Subcutaneous abdominal adipose tissue (tissue), 5 donors: Measurements from ENCODE around the gene APOL5.
"Not testable (repeated sequence)": the region's sequence is repeated elsewhere in the genome, so short reads cannot be mapped to it uniquely, and the experiment has no call there.

Source experiments
- H3K27ac ChIP-seq: one replicate; pipeline ENCODE4 v1.7.0; 2013; ENCODE audit warnings: low read depth, mild to moderate bottlenecking, inconsistent platforms, low read length, moderate library complexity
- H3K27me3 ChIP-seq, 5 donors: one replicate each; pipeline ENCODE4 v1.7.0; 2013; ENCODE audit warnings: low read length in 5 of 5, inconsistent platforms in 1 of 5; ENCODE audit not compliant: control insufficient read depth in 5 of 5, insufficient read depth in 4 of 5
- H3K36me3 ChIP-seq, 5 donors: one replicate each; pipeline ENCODE4 v1.7.0; 2013; ENCODE audit warnings: low read length in 5 of 5; ENCODE audit not compliant: control insufficient read depth in 5 of 5, insufficient read depth in 5 of 5
- H3K4me1 ChIP-seq, 5 donors: one replicate each; pipeline ENCODE4 v1.7.0; 2013; ENCODE audit warnings: low read length in 5 of 5, mild to moderate bottlenecking in 3 of 5, moderate library complexity in 1 of 5; ENCODE audit not compliant: control insufficient read depth in 5 of 5, insufficient read depth in 5 of 5
- H3K4me3 ChIP-seq, 5 donors: one replicate each; pipeline ENCODE4 v1.7.0; 2013; ENCODE audit warnings: low read length in 5 of 5, low read depth in 1 of 5
- H3K9ac ChIP-seq, 5 donors: one replicate each; pipeline ENCODE4 v1.7.0; 2013; ENCODE audit warnings: low read length in 5 of 5, mild to moderate bottlenecking in 4 of 5, moderate library complexity in 3 of 5
- H3K9me3 ChIP-seq, 5 donors: one replicate each; pipeline ENCODE4 v1.7.0; 2013; ENCODE audit warnings: low read length in 5 of 5; ENCODE audit not compliant: control insufficient read depth in 5 of 5
- donor health status: healthy.
- donor health status: healthy.
- donor health status: healthy.
- donor health status: healthy.
- donor health status: healthy.

Gene APOL5

DNA sequence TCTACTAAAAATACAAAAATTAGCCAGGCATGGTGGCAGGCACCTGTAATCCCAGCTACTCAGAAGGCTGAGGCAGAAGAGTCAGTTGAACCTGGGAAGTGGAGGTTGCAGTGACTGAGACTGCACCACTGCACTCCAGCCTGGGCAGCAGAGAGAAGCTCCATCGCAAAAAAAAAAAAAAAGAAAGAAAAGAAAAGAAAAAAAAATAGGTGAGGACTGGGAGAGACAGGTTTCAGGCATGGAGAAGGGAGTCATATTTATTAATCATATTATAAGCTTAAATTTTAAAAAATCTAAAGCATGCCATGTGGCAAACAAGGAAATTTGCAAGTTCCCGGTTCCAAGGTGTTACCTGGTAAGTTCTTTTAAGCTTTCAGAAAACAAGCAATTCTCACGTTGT is at the start of gene APOL5:
Gene APOL5, plus strand, starts transcription at position 301 of the 400 bp plus-strand sequence. Its CDS starts 0 bp downstream, at position 301.
- Histone ChIP-seq H3K4me1 (no peaks in the 10 kb centered on the region), H3K4me3 (no peak within 1 kb of the TSS), H3K36me3 (no peaks in the 10 kb centered on the region), H3K9ac (no peak within 1 kb of the TSS), H3K9me3 (peaks cover 2 to 8% (median 4%) of the 10 kb centered on the region in 5 donors), H3K27me3 (no peaks in the 10 kb centered on the region), H3K27ac (no peak within 1 kb of the TSS)

DNA sequence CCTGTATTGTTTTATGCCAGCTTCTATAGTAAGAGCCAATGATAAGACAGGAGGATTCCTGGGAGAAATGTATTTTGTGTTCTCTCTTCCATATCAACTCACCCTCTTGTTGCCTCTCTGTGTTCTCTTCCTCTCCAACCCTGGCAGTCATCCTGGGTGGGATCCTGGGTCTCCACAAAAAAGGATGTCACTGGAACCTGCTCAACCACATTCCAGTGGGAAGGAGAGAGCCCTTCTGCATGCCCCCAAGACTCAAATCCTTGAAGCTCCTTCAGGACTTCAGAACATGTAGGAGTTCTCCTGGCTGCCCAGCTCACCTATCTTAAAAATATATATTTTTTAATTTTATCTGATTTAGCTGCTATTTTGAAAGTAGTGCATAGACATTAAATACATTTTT is 43.3 kb upstream of the APOL5 start:
- Histone ChIP-seq H3K9ac (no peak overlapping the region), H3K9me3 (peaks cover 0 to 6% (median 0%) of the 10 kb centered on the region in 5 donors), H3K36me3 (no peaks in the 10 kb centered on the region), H3K27ac (no peak overlapping the region), H3K27me3 (no peaks in the 10 kb centered on the region), H3K4me3 (no peak overlapping the region), H3K4me1 (peaks cover 0 to 5% (median 0%) of the 10 kb centered on the region in 5 donors)

GRCh38 chr22:35676065-35676464 is 41.6 kb upstream of the APOL5 start:
- H3K9ac ChIP-seq, H3K4me3 ChIP-seq, H3K27me3 ChIP-seq, H3K4me1 ChIP-seq, H3K36me3 ChIP-seq, H3K27ac ChIP-seq, H3K9me3 ChIP-seq: not testable (repeated sequence)

DNA sequence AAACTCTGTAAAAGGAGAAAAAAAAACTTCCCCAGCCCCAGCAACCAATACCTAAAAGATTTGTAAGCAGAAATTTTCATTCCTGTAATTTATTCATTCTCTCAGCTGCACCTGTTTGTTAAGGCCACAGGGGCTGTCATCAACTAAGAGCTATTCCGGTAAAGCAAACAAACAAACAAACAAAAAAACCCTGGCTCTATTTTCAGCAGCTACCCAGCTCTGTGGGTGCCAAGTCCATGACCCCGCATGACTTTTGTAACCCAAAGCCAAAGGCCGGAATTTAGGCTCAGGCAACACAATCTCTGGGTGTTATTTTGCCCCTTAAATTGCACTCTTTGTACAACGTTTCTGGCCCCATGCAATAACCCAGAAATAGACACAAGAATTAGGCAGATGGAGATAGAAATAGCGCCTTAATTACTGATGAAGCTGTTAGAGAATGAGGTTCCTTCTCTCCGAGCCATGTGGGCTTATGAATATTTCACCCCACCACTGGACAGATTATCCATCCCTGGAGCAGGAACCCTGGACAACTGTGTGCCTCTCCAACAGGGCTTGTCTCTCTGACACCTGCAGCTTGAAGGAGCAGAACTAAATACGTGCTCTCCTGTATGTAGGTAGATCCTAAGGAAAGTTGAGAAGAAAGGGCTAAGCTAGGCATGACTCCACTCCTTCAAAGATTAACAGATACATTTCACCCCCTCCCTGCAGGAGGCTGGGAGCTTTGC is 40.0 kb upstream of the APOL5 start:
- Histone ChIP-seq H3K9ac (no peak overlapping the region), H3K36me3 (no peaks in the 10 kb centered on the region), H3K27me3 (no peaks in the 10 kb centered on the region), H3K9me3 (peaks cover 0 to 4% (median 0%) of the 10 kb centered on the region in 5 donors), H3K4me3 (no peak overlapping the region), H3K4me1 (peaks cover 0 to 5% (median 0%) of the 10 kb centered on the region in 5 donors), H3K27ac (no peak overlapping the region)

GRCh38 chr22:35678836-35679235 is 38.8 kb upstream of the APOL5 start:
- peaks cover 0 to 4% (median 0%) of the 10 kb centered on the region in 5 donors for H3K9me3 ChIP-seq
- no peak overlapping the region for H3K27ac ChIP-seq
- no peaks in the 10 kb centered on the region for H3K36me3 ChIP-seq
- H3K9ac ChIP-seq: no peak overlapping the region
- no peaks in the 10 kb centered on the region for H3K27me3 ChIP-seq
- peaks cover 0 to 5% (median 0%) of the 10 kb centered on the region in 5 donors for H3K4me1 ChIP-seq
- H3K4me3 ChIP-seq: no peak overlapping the region

GRCh38 chr22:35679492-35679891 is 38.2 kb upstream of the APOL5 start:
- H3K36me3 ChIP-seq, H3K4me1 ChIP-seq, H3K4me3 ChIP-seq, H3K9me3 ChIP-seq, H3K27me3 ChIP-seq, H3K9ac ChIP-seq, H3K27ac ChIP-seq: not testable (repeated sequence)

- H3K4me3 ChIP-seq: no peak overlapping the region
- H3K36me3 ChIP-seq: no peaks in the 10 kb centered on the region
- H3K27ac ChIP-seq: no peak overlapping the region
- H3K9ac ChIP-seq: no peak overlapping the region
- peaks cover 0 to 5% (median 0%) of the 10 kb centered on the region in 5 donors for H3K4me1 ChIP-seq
- no peaks in the 10 kb centered on the region for H3K27me3 ChIP-seq
- H3K9me3 ChIP-seq: no peaks in the 10 kb centered on the region
Measured at GRCh38 chr22:35681454-35682052, 36.1 kb upstream of the APOL5 start.

- H3K9ac ChIP-seq: no peak overlapping the region
- no peaks in the 10 kb centered on the region for H3K36me3 ChIP-seq
- H3K4me1 ChIP-seq: no peaks in the 10 kb centered on the region
- no peak overlapping the region for H3K27ac ChIP-seq
- peaks cover 0 to 3% (median 0%) of the 10 kb centered on the region in 5 donors for H3K9me3 ChIP-seq
- no peaks in the 10 kb centered on the region for H3K27me3 ChIP-seq
- H3K4me3 ChIP-seq: no peak overlapping the region
Measured at GRCh38 chr22:35683560-35683959, 34.1 kb upstream of the APOL5 start.

GRCh38 chr22:35684270-35684700 is 33.4 kb upstream of the APOL5 start:
- Histone ChIP-seq H3K4me3 (no peak overlapping the region), H3K36me3 (no peaks in the 10 kb centered on the region), H3K27ac (no peak overlapping the region), H3K9me3 (peaks cover 0 to 3% (median 0%) of the 10 kb centered on the region in 5 donors), H3K4me1 (no peaks in the 10 kb centered on the region), H3K9ac (no peak overlapping the region), H3K27me3 (no peaks in the 10 kb centered on the region)

GRCh38 chr22:35684732-35685131 is 32.9 kb upstream of the APOL5 start:
- Histone ChIP-seq H3K36me3 (no peaks in the 10 kb centered on the region), H3K4me3 (no peak overlapping the region), H3K4me1 (no peaks in the 10 kb centered on the region), H3K9me3 (peaks cover 0 to 3% (median 0%) of the 10 kb centered on the region in 5 donors), H3K9ac (no peak overlapping the region), H3K27ac (no peak overlapping the region), H3K27me3 (no peaks in the 10 kb centered on the region)
